ENCODE results near the gene TBR1.

- TF ChIP-seq, protein P1, sequence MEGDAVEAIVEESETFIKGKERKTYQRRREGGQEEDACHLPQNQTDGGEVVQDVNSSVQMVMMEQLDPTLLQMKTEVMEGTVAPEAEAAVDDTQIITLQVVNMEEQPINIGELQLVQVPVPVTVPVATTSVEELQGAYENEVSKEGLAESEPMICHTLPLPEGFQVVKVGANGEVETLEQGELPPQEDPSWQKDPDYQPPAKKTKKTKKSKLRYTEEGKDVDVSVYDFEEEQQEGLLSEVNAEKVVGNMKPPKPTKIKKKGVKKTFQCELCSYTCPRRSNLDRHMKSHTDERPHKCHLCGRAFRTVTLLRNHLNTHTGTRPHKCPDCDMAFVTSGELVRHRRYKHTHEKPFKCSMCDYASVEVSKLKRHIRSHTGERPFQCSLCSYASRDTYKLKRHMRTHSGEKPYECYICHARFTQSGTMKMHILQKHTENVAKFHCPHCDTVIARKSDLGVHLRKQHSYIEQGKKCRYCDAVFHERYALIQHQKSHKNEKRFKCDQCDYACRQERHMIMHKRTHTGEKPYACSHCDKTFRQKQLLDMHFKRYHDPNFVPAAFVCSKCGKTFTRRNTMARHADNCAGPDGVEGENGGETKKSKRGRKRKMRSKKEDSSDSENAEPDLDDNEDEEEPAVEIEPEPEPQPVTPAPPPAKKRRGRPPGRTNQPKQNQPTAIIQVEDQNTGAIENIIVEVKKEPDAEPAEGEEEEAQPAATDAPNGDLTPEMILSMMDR (IDR thresholded peaks at IDR 0.05; ENCODE audit: low read length) = no peak
- no peak for TF ChIP-seq EZH2 (IDR thresholded peaks at IDR 0.05; ENCODE audit: borderline replicate concordance, low read length)
These were observed 29.8 kb upstream of the TBR1 start for GRCh38 chr2:161386228-161386824.
